Keratinocyte (primary cell): ENCODE measurements around the gene CACNB3. TPM values are rescaled to one million over a fixed set of nuclear protein-coding genes. Genes with fewer than 3 reads are reported as not detected.

Source experiments
- DNase-seq: peaks from one replicate; pipeline ENCODE4 v3.0.0-alpha.2; 2011; ENCODE audit warnings: low read depth, missing footprints, low spot score
- FAIRE-seq: peaks from 2 replicates; lab custom pipeline; 2011; peaks lifted over from hg19 to GRCh38; lab: Jason Lieb, UNC
- H2AFZ ChIP-seq: 2 replicates; pipeline ENCODE4 v1.6.0; 2012; ENCODE audit warnings: low read length, control low read depth, inconsistent platforms; ENCODE audit not compliant: control insufficient read depth
- H3K27ac ChIP-seq: 2 replicates; pipeline ENCODE4 v1.5.1; 2011; ENCODE audit warnings: low read length; ENCODE audit not compliant: control insufficient read depth, insufficient read depth
- H3K27me3 ChIP-seq: 3 replicates; pipeline ENCODE4 v1.6.0; 2011; ENCODE audit warnings: low read length; ENCODE audit not compliant: control insufficient read depth, insufficient read depth; ENCODE audit errors: extremely low read depth
- H3K36me3 ChIP-seq, 2 experiments: 2 replicates in 1 of 2; 3 replicates in 1 of 2; pipeline ENCODE4 v1.5.1; 2011; ENCODE audit warnings: low read length in 2 of 2, mild to moderate bottlenecking in 1 of 2; ENCODE audit not compliant: control insufficient read depth in 2 of 2, insufficient read depth in 2 of 2; ENCODE audit errors: extremely low read depth in 1 of 2
- H3K4me1 ChIP-seq: 3 replicates; pipeline ENCODE4 v1.5.1; 2011; ENCODE audit warnings: low read length; ENCODE audit not compliant: control insufficient read depth, insufficient read depth; ENCODE audit errors: extremely low read depth
- H3K4me2 ChIP-seq: 3 replicates; pipeline ENCODE4 v1.6.0; 2011; ENCODE audit warnings: low read depth, low read length; ENCODE audit not compliant: control insufficient read depth, insufficient read depth; ENCODE audit errors: extremely low read depth
- H3K4me3 ChIP-seq, 3 experiments: fragments of 200-600 bp in 1 of 3; sonication (generic) in 1 of 3; 2 replicates in 2 of 3; 3 replicates in 1 of 3; pipeline ENCODE4 v1.5.1; 2011 to 2016; ENCODE audit warnings: low read length in 3 of 3, mild to moderate bottlenecking in 3 of 3, control low read depth in 2 of 3, inconsistent platforms in 1 of 3, low read depth in 1 of 3, mixed read lengths in 1 of 3, mixed run types in 1 of 3, moderate library complexity in 1 of 3; ENCODE audit not compliant: control insufficient read depth in 2 of 3, insufficient read depth in 2 of 3; ENCODE audit errors: extremely low read depth in 1 of 3
- H3K79me2 ChIP-seq: 2 replicates; pipeline ENCODE4 v1.6.0; 2012; ENCODE audit warnings: low read length; ENCODE audit not compliant: control insufficient read depth, insufficient read depth
- H3K9ac ChIP-seq: 3 replicates; pipeline ENCODE4 v1.6.0; 2011; ENCODE audit warnings: low read length; ENCODE audit not compliant: control insufficient read depth, insufficient read depth; ENCODE audit errors: extremely low read depth
- H3K9me1 ChIP-seq: 3 replicates; pipeline ENCODE4 v1.6.0; 2011; ENCODE audit warnings: low read length; ENCODE audit not compliant: control insufficient read depth, insufficient read depth; ENCODE audit errors: extremely low read depth
- H3K9me3 ChIP-seq: 2 replicates; pipeline ENCODE4 v1.5.1; 2012; ENCODE audit warnings: low read depth, low read length; ENCODE audit not compliant: control insufficient read depth
- H4K20me1 ChIP-seq: 3 replicates; pipeline ENCODE4 v1.6.0; 2011; ENCODE audit warnings: low read length; ENCODE audit not compliant: control insufficient read depth, insufficient read depth; ENCODE audit errors: extremely low read depth
- EZH2 ChIP-seq: IDR thresholded peaks from one replicate; pipeline ENCODE4 v1.6.1; 2012; ENCODE audit warnings: inconsistent platforms, mild to moderate bottlenecking, low read length, moderate library complexity
- dilution Hi-C: fragments of 300-500 bp; cut with MboI; formaldehyde crosslinking; loops from one replicate; pipeline ENCODE4 v1.7.0; 2020; ENCODE audit warnings: low sequenced_read_pairs; ENCODE audit not compliant: extremely low pct_ligation_motif_present
- polyA plus RNA-seq, 5 experiments: library from polyadenylated mRNA; depleted of rRNA in 3 of 5; stranded (reverse) in 3 of 5; stranded (forward) in 1 of 5; unstranded in 1 of 5; fragments of >200 nt; gene quantifications; 1 replicate in 1 of 5; 2 replicates in 3 of 5; 3 replicates in 1 of 5; pipeline versions ENCODE4 v1.2.1 to v1.2.3, GENCODE V29; 2011 to 2012; ENCODE audit warnings: missing spikeins in 2 of 5, low read depth in 1 of 5, low replicate concordance in 1 of 5
- TF ChIP-seq, protein P1 (sequence below), 3 experiments: IDR thresholded peaks in 1 of 3; conservative IDR thresholded peaks in 1 of 3; optimal IDR thresholded peaks in 1 of 3; 2 replicates in 2 of 3; 3 replicates in 1 of 3; pipeline versions ENCODE3 to v1.5.1; 2011; ENCODE audit warnings: low read length in 3 of 3, mild to moderate bottlenecking in 3 of 3, moderate library complexity in 2 of 3, control low read depth in 1 of 3, inconsistent platforms in 1 of 3; ENCODE audit not compliant: insufficient read depth in 2 of 3; ENCODE audit errors: extremely low read depth in 1 of 3

CACNB3 gene
- polyA plus RNA-seq, 1 donor (not counting 4 experiments of a cell fraction or from before 2014, with no cell fraction given), result 16.1 TPM

DNA sequence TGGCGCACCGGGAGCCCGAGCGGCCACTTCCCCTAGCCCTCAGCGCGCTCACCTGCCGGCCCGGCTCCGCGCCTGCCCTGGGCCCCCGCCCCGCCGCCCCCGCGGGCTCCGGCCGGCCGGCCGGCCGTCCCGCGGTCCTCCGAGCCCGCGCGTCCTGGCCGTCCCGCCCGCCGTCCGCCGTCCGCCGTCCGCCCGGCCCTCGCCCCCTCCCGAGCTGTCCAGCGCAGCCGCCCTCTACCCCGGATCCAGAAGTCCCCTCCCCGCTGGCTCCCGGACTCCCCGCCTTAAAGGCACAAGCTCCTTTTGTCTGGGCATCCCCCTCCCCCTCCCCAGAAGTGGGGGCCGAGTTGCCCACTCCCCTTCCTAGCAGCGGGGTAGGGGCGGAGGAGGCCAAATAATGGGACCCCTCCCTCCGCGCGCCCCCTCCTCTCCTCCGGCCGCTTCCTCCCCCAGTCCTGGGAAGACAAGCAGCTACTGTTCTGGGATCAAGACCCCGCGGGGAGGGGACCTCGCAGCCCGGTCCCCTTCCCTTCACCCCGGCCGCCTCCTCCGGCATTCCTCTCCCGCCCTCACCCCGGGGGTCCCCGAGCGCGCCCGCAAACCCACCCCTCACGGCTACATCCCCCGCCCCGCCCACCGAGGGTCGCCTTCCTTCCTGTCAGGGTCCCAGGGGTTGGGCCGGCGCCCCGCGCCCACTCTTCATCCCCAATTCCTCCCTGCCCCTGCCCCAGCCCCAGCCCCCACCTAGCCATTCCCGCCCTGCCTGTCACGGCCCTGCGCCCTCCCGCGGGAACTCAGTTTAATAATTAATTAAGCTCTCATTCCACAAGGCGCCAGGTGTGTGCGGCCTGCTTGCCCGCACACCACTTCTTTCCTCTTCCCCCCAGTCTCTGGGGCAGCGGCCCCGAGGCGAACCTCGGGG lies 29.2 kb upstream of the CACNB3 start, which contains the start of gene ADCY6:
ADCY6 (minus strand) TSS at position 236 of the 922 bp plus-strand sequence. CDS start 5,655 bp downstream, outside the sequence.
- no peak for TF ChIP-seq EZH2
- TF ChIP-seq, protein P1, sequence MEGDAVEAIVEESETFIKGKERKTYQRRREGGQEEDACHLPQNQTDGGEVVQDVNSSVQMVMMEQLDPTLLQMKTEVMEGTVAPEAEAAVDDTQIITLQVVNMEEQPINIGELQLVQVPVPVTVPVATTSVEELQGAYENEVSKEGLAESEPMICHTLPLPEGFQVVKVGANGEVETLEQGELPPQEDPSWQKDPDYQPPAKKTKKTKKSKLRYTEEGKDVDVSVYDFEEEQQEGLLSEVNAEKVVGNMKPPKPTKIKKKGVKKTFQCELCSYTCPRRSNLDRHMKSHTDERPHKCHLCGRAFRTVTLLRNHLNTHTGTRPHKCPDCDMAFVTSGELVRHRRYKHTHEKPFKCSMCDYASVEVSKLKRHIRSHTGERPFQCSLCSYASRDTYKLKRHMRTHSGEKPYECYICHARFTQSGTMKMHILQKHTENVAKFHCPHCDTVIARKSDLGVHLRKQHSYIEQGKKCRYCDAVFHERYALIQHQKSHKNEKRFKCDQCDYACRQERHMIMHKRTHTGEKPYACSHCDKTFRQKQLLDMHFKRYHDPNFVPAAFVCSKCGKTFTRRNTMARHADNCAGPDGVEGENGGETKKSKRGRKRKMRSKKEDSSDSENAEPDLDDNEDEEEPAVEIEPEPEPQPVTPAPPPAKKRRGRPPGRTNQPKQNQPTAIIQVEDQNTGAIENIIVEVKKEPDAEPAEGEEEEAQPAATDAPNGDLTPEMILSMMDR (optimal IDR thresholded peaks at IDR 0.05 in 1 of 3, IDR thresholded peaks at IDR 0.05 in 1 of 3, conservative IDR thresholded peaks at IDR 0.05 in 1 of 3; ENCODE audit: extremely low read depth in 1 of 3, insufficient read depth in 2 of 3, low read length in 3 of 3), result peak in 1 of 3 experiments; percentile 20
- Histone ChIP-seq H3K9me3 (no peaks in the 10 kb centered on the region), H3K9ac (peak within 1 kb of the TSS; percentile 72), H3K4me1 (peaks cover 13% of the 10 kb centered on the region), H3K27ac (peak within 1 kb of the TSS; percentile 56), H3K9me1 (no peaks in the 10 kb centered on the region), H3K79me2 (peaks cover 6% of the 10 kb centered on the region), H3K36me3 (no peaks in the 10 kb centered on the region), H3K4me2 (peak within 1 kb of the TSS; percentile 88), H3K27me3 (no peaks in the 10 kb centered on the region), H3K4me3 (peak within 1 kb of the TSS; percentile 71 to 88 (median 86)), H4K20me1 (no peaks in the 10 kb centered on the region), H2AFZ (peak within 1 kb of the TSS; percentile 78)
- dilution Hi-C loops, result no loop called here
- FAIRE-seq (no peak), DNase-seq (no peak)

DNA sequence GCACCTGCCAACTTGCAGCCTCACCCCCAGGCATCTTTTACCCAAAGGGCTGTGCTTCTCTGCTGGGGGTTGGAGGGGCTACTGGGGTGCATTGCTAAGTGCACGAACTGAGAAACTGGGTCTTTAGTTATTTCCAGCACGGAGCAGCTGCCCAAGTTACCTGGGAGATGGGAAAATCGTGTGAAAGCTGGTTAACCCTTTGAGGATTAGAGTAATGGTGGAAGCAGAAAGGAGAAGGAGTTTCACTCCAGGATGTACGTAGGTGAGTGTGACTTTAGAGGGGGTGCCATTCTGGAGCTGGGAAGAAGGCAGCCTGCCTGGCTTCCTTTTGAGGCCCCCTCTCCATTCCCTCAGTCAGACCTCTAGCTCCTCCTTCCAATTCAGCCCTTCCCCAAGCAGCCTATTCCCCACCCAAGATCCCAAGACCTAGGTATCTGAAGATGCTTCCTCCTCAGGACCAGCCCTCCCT lies 28.4 kb upstream of the CACNB3 start:
- Histone ChIP-seq H3K4me3 (no peak overlapping the region), H3K27me3 (no peaks in the 10 kb centered on the region), H3K9me1 (no peaks in the 10 kb centered on the region), H2AFZ (peak overlapping the region; percentile 31), H4K20me1 (no peaks in the 10 kb centered on the region), H3K4me2 (no peak overlapping the region), H3K9ac (no peak overlapping the region), H3K36me3 (no peaks in the 10 kb centered on the region), H3K79me2 (peaks cover 6% of the 10 kb centered on the region), H3K27ac (no peak overlapping the region), H3K4me1 (peaks cover 18% of the 10 kb centered on the region), H3K9me3 (no peaks in the 10 kb centered on the region)
- DNase-seq, result no peak
- FAIRE-seq, result no peak
- TF ChIP-seq EZH2, result no peak
- TF ChIP-seq, protein P1 (optimal IDR thresholded peaks at IDR 0.05 in 1 of 3, IDR thresholded peaks at IDR 0.05 in 1 of 3, conservative IDR thresholded peaks at IDR 0.05 in 1 of 3; ENCODE audit: extremely low read depth in 1 of 3, insufficient read depth in 2 of 3, low read length in 3 of 3), result no peak
- dilution Hi-C loops, result no loop called here
